WTC11 (cell line): Measurements from ENCODE around the gene MIPEP. TPM values are rescaled to one million over a fixed set of nuclear protein-coding genes. Genes with fewer than 3 reads are reported as not detected.

Experiments used
- ATAC-seq: fragments of 200-7000 bp; cut with Tn5 transposase; 2 replicates; pipeline ENCODE4 v1.10.0; 2021; ENCODE audit warnings: mild to moderate bottlenecking, moderate library complexity
- CTCF ChIA-PET: fragments of 300-600 bp; sonication (Branson Sonifier 250); formaldehyde crosslinking; loops from one replicate; lab custom pipeline; 2021; ENCODE audit warnings: antibody characterized with exemption; lab: Charles Lee
- POLR2A ChIA-PET: fragments of 350-600 bp; sonication (Branson Sonifier 250); formaldehyde crosslinking; loops from one replicate; lab custom pipeline; 2021; ENCODE audit warnings: antibody characterized with exemption; lab: Charles Lee
- DNase-seq: peaks from one replicate; pipeline ENCODE4 v3.0.0; 2021; ENCODE audit warnings: low spot score
- H3K27ac Mint-ChIP-seq: 2 replicates; pipeline ENCODE4 v1.8.0; 2021; ENCODE audit warnings: mixed read lengths
- H3K27me3 Mint-ChIP-seq: 2 replicates; pipeline ENCODE4 v1.8.0; 2021; ENCODE audit warnings: low read depth, mild to moderate bottlenecking, moderate library complexity, mixed read lengths
- H3K36me3 Mint-ChIP-seq: 2 replicates; pipeline ENCODE4 v1.8.0; 2021; ENCODE audit warnings: mixed read lengths
- H3K4me1 Mint-ChIP-seq: 2 replicates; pipeline ENCODE4 v1.8.0; 2022; ENCODE audit warnings: mixed read lengths
- H3K4me3 Mint-ChIP-seq: 2 replicates; pipeline ENCODE4 v1.8.0; 2021; ENCODE audit warnings: mild to moderate bottlenecking, moderate library complexity, mixed read lengths
- H3K9me3 Mint-ChIP-seq: 2 replicates; pipeline ENCODE4 v1.8.0; 2021; ENCODE audit warnings: mixed read lengths
- ATF2 ChIP-seq: sonication (generic); formaldehyde crosslinking; IDR thresholded peaks from 2 replicates; pipeline ENCODE4 v1.8.1; 2022; ENCODE audit warnings: low read depth, missing genetic modification reagents, borderline replicate concordance
- ATF3 ChIP-seq: sonication (generic); formaldehyde crosslinking; conservative IDR thresholded peaks from 2 replicates; pipeline ENCODE4 v1.8.1; 2022; ENCODE audit warnings: mild to moderate bottlenecking, missing genetic modification reagents
- CDX4 ChIP-seq: fragments of 250-450 bp; sonication (Bioruptor Pico); IDR thresholded peaks from 2 replicates; pipeline ENCODE4 v1.9.0; 2021; ENCODE audit warnings: moderate library complexity, mild to moderate bottlenecking, inconsistent platforms, borderline replicate concordance
- ELF4 ChIP-seq: sonication (generic); formaldehyde crosslinking; IDR thresholded peaks from 2 replicates; pipeline ENCODE4 v1.8.1; 2022; ENCODE audit warnings: low read depth, mild to moderate bottlenecking, moderate library complexity, missing genetic modification reagents
- FOXK1 ChIP-seq: sonication (generic); formaldehyde crosslinking; IDR thresholded peaks from 2 replicates; pipeline ENCODE4 v1.8.0; 2022; ENCODE audit warnings: mild to moderate bottlenecking, moderate library complexity, missing genetic modification reagents
- GTF2I ChIP-seq: fragments of 250-450 bp; sonication (Bioruptor Pico); conservative IDR thresholded peaks from 2 replicates; pipeline ENCODE4 v1.4.0; 2021; ENCODE audit warnings: mild to moderate bottlenecking
- KAT7 ChIP-seq: sonication (generic); formaldehyde crosslinking; IDR thresholded peaks from 2 replicates; pipeline ENCODE4 v1.8.1; 2023; ENCODE audit warnings: missing genetic modification reagents, mild to moderate bottlenecking, borderline replicate concordance
- MXD4 ChIP-seq: fragments of 250-450 bp; sonication (Bioruptor Pico); IDR thresholded peaks from 2 replicates; pipeline ENCODE4 v1.8.0; 2021; ENCODE audit warnings: mild to moderate bottlenecking, moderate library complexity, borderline replicate concordance
- NFE2L1 ChIP-seq: sonication (generic); formaldehyde crosslinking; IDR thresholded peaks from 2 replicates; pipeline ENCODE4 v1.8.1; 2023; ENCODE audit warnings: missing genetic modification reagents
- NFYB ChIP-seq: sonication (generic); formaldehyde crosslinking; conservative IDR thresholded peaks from 2 replicates; pipeline ENCODE4 v1.8.0; 2022; ENCODE audit warnings: low read depth, missing genetic modification reagents
- RORB ChIP-seq: fragments of 250-450 bp; sonication (Bioruptor Pico); IDR thresholded peaks from 2 replicates; pipeline ENCODE4 v1.9.0; 2021; ENCODE audit warnings: mild to moderate bottlenecking
- SOX15 ChIP-seq: fragments of 250-450 bp; sonication (Bioruptor Pico); IDR thresholded peaks from 2 replicates; pipeline ENCODE4 v1.9.0; 2021; ENCODE audit warnings: mild to moderate bottlenecking
- USF1 ChIP-seq: sonication (generic); formaldehyde crosslinking; IDR thresholded peaks from 2 replicates; pipeline ENCODE4 v1.8.0; 2022; ENCODE audit warnings: mild to moderate bottlenecking, missing genetic modification reagents
- USF2 ChIP-seq: sonication (generic); formaldehyde crosslinking; IDR thresholded peaks from 2 replicates; pipeline ENCODE4 v1.8.1; 2023; ENCODE audit warnings: mild to moderate bottlenecking, missing genetic modification reagents, moderate library complexity
- ZNF219 ChIP-seq: sonication (generic); formaldehyde crosslinking; IDR thresholded peaks from 2 replicates; pipeline ENCODE4 v1.8.0; 2023; ENCODE audit warnings: missing genetic modification reagents, mild to moderate bottlenecking, borderline replicate concordance
- ZNF263 ChIP-seq: sonication (generic); formaldehyde crosslinking; IDR thresholded peaks from 2 replicates; pipeline ENCODE4 v1.8.1; 2022; ENCODE audit warnings: low read depth, mild to moderate bottlenecking, moderate library complexity, missing genetic modification reagents
- ZNF416 ChIP-seq: fragments of 250-450 bp; sonication (Bioruptor Pico); IDR thresholded peaks from 2 replicates; pipeline ENCODE4 v1.9.0; 2021; ENCODE audit warnings: mild to moderate bottlenecking, inconsistent platforms
- total RNA-seq: library from RNA; stranded (reverse); gene quantifications from 3 replicates; pipeline ENCODE4 v1.2.3, GENCODE V29; 2021
- TF ChIP-seq, protein P1 (sequence below): sonication (generic); formaldehyde crosslinking; IDR thresholded peaks from 2 replicates; pipeline ENCODE4 v1.8.0; 2022; ENCODE audit warnings: missing genetic modification reagents
- TF ChIP-seq, protein P2 (sequence below): sonication (generic); formaldehyde crosslinking; IDR thresholded peaks from 2 replicates; pipeline ENCODE4 v1.8.1; 2023; ENCODE audit warnings: mild to moderate bottlenecking, moderate library complexity, missing genetic modification reagents
- TF ChIP-seq, protein P3 (sequence below): sonication (generic); formaldehyde crosslinking; IDR thresholded peaks from 2 replicates; pipeline ENCODE4 v1.8.0; 2022; ENCODE audit warnings: mild to moderate bottlenecking, missing genetic modification reagents
- TF ChIP-seq, protein P4 (sequence below): sonication (generic); formaldehyde crosslinking; IDR thresholded peaks from 2 replicates; pipeline ENCODE4 v1.8.0; 2023; ENCODE audit warnings: missing genetic modification reagents

Gene MIPEP
- total RNA-seq, 1 experiment from 2014 or later: 30.5 TPM

- no peak for TF ChIP-seq CDX4
- TF ChIP-seq ELF4 (CRISPR knock-in tag): no peak
- no peak for TF ChIP-seq RORB (CRISPR knock-in tag)
Observed at GRCh38 chr13:23723471-23723870, 165.7 kb downstream of the MIPEP start (continued).

DNA sequence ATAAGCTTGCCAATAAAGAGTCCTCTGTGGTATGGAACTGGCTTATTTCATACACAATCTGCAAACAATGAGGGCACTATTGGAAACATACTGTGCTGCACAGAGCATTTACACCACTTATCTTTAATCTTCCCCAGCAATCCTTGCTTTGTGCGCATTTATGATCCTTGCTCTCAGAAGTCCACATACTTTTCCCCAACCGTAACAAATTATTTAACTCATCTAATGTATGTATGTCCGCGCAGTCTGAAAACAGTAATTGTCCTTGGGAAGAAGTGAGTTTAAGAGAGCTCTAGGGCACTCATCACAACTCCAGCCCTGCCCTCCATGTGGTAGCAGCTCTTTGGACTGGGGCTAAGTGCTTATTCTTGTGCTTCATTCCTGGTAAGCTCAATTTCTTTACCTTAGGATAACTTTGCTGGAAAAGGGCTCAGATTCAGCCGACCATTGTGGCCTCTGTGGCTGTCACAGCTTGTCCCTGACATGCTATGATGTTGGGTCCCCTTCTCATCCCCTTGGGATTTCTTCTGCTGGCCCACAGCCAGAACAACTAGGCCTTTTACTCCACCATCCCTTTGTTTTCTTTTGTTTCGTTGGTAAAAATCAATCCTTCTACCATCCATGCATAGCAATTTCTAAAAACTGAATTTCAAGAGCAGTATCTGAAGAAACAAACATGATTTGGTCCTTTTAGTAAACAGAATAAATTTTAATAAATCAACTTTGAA lies 166.3 kb downstream of the MIPEP start:
- ATAC-seq: no peak
- ChIA-PET CTCF (interaction anchor here (1.0 to 3.9 kb wide), 2 partner anchors 19 to 55 kb away, joined by 3 to 22 read pairs; no protein-coding TSS in a partner anchor), POLR2A (no interaction called here)
- peaks cover 18% of the 10 kb centered on the region for H3K4me1 Mint-ChIP-seq
- H3K36me3 Mint-ChIP-seq: no peaks in the 10 kb centered on the region; the same call in 1 of the 2 replicates
- TF ChIP-seq ATF2 (CRISPR knock-in tag): no peak
- TF ChIP-seq, protein P1, sequence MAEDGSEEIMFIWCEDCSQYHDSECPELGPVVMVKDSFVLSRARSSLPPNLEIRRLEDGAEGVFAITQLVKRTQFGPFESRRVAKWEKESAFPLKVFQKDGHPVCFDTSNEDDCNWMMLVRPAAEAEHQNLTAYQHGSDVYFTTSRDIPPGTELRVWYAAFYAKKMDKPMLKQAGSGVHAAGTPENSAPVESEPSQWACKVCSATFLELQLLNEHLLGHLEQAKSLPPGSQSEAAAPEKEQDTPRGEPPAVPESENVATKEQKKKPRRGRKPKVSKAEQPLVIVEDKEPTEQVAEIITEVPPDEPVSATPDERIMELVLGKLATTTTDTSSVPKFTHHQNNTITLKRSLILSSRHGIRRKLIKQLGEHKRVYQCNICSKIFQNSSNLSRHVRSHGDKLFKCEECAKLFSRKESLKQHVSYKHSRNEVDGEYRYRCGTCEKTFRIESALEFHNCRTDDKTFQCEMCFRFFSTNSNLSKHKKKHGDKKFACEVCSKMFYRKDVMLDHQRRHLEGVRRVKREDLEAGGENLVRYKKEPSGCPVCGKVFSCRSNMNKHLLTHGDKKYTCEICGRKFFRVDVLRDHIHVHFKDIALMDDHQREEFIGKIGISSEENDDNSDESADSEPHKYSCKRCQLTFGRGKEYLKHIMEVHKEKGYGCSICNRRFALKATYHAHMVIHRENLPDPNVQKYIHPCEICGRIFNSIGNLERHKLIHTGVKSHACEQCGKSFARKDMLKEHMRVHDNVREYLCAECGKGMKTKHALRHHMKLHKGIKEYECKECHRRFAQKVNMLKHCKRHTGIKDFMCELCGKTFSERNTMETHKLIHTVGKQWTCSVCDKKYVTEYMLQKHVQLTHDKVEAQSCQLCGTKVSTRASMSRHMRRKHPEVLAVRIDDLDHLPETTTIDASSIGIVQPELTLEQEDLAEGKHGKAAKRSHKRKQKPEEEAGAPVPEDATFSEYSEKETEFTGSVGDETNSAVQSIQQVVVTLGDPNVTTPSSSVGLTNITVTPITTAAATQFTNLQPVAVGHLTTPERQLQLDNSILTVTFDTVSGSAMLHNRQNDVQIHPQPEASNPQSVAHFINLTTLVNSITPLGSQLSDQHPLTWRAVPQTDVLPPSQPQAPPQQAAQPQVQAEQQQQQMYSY (CRISPR knock-in tag): no peak
- TF ChIP-seq, protein P2, sequence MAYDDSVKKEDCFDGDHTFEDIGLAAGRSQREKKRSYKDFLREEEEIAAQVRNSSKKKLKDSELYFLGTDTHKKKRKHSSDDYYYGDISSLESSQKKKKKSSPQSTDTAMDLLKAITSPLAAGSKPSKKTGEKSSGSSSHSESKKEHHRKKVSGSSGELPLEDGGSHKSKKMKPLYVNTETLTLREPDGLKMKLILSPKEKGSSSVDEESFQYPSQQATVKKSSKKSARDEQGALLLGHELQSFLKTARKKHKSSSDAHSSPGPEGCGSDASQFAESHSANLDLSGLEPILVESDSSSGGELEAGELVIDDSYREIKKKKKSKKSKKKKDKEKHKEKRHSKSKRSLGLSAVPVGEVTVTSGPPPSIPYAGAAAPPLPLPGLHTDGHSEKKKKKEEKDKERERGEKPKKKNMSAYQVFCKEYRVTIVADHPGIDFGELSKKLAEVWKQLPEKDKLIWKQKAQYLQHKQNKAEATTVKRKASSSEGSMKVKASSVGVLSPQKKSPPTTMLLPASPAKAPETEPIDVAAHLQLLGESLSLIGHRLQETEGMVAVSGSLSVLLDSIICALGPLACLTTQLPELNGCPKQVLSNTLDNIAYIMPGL (CRISPR knock-in tag): no peak
- no peak for TF ChIP-seq SOX15
- no peak for TF ChIP-seq ZNF263 (CRISPR knock-in tag)
- TF ChIP-seq ZNF219: no peak
- TF ChIP-seq USF2 (CRISPR knock-in tag): no peak
- TF ChIP-seq KAT7 (CRISPR knock-in tag): no peak
- no peak for TF ChIP-seq USF1
- no peak for TF ChIP-seq NFE2L1
- TF ChIP-seq, protein P3, sequence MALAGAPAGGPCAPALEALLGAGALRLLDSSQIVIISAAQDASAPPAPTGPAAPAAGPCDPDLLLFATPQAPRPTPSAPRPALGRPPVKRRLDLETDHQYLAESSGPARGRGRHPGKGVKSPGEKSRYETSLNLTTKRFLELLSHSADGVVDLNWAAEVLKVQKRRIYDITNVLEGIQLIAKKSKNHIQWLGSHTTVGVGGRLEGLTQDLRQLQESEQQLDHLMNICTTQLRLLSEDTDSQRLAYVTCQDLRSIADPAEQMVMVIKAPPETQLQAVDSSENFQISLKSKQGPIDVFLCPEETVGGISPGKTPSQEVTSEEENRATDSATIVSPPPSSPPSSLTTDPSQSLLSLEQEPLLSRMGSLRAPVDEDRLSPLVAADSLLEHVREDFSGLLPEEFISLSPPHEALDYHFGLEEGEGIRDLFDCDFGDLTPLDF (CRISPR knock-in tag): no peak
- no peak for TF ChIP-seq ZNF416
- TF ChIP-seq GTF2I (CRISPR knock-in tag): no peak
- TF ChIP-seq, protein P4, sequence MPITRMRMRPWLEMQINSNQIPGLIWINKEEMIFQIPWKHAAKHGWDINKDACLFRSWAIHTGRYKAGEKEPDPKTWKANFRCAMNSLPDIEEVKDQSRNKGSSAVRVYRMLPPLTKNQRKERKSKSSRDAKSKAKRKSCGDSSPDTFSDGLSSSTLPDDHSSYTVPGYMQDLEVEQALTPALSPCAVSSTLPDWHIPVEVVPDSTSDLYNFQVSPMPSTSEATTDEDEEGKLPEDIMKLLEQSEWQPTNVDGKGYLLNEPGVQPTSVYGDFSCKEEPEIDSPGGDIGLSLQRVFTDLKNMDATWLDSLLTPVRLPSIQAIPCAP: no peak
- TF ChIP-seq FOXK1: no peak
- no peak for TF ChIP-seq ATF3 (CRISPR knock-in tag)
- no peak for TF ChIP-seq MXD4
- TF ChIP-seq NFYB (CRISPR knock-in tag): no peak
- TF ChIP-seq ELF4 (CRISPR knock-in tag): no peak
- TF ChIP-seq, all 79 proteins: peak for 0
- no peak overlapping the region for H3K4me3 Mint-ChIP-seq
- no peaks in the 10 kb centered on the region for H3K27me3 Mint-ChIP-seq
- no peak for DNase-seq
- no peak overlapping the region for H3K27ac Mint-ChIP-seq
- H3K9me3 Mint-ChIP-seq: peaks cover 6% of the 10 kb centered on the region; the same call in 1 of the 2 replicates
